K562 (cell line): Measurements from ENCODE around the gene MAP7D1. TPM values are rescaled to one million over a fixed set of nuclear protein-coding genes. Genes with fewer than 3 reads are reported as not detected.

Source experiments
- ARID1B ChIP-seq: fragments of 450-650 bp; IDR thresholded peaks from 2 replicates; pipeline ENCODE4 v1.6.1; 2016; ENCODE audit warnings: antibody characterized with exemption, mild to moderate bottlenecking, inconsistent platforms
- ATF7 ChIP-seq: fragments of 450-650 bp; IDR thresholded peaks from 2 replicates; pipeline ENCODE4 v1.7.1; 2014; ENCODE audit warnings: mild to moderate bottlenecking, moderate library complexity
- CBX1 ChIP-seq: sonication (generic); IDR thresholded peaks from 2 replicates; pipeline ENCODE4 v1.6.1; 2016; ENCODE audit warnings: antibody characterized with exemption, low read depth, mild to moderate bottlenecking
- CLOCK ChIP-seq: fragments of 250-450 bp; sonication (Bioruptor Pico); IDR thresholded peaks from 2 replicates; pipeline ENCODE4 v1.4.0; 2020; ENCODE audit warnings: mild to moderate bottlenecking, moderate library complexity, borderline replicate concordance
- CXXC5 ChIP-seq: fragments of 250-450 bp; sonication (Bioruptor Pico); IDR thresholded peaks from 2 replicates; pipeline ENCODE4 v1.8.0; 2022; ENCODE audit warnings: inconsistent platforms, mild to moderate bottlenecking, moderate library complexity
- DPF2 ChIP-seq: fragments of 450-650 bp; IDR thresholded peaks from 2 replicates; pipeline ENCODE4 v1.6.1; 2016
- EHMT2 ChIP-seq: fragments of 450-650 bp; IDR thresholded peaks from 2 replicates; pipeline ENCODE4 v1.6.1; 2018; ENCODE audit warnings: antibody characterized with exemption
- FOXJ2 ChIP-seq: fragments of 200-800 bp; sonication (Bioruptor generic); IDR thresholded peaks from 2 replicates; pipeline ENCODE4 v1.6.1; 2016; ENCODE audit warnings: missing genetic modification characterization, missing compliant biosample characterization
- GTF2B ChIP-seq: IDR thresholded peaks from 2 replicates; pipeline ENCODE4 v1.6.1; 2011; ENCODE audit not compliant: insufficient read length; ENCODE audit errors: extremely low read depth
- KLF13 ChIP-seq: fragments of 450-650 bp; IDR thresholded peaks from 2 replicates; pipeline ENCODE4 v1.6.1; 2016; ENCODE audit warnings: missing genetic modification characterization, low read depth, mild to moderate bottlenecking, missing compliant biosample characterization, moderate library complexity, borderline replicate concordance
- KLF16 ChIP-seq: IDR thresholded peaks from 2 replicates; pipeline ENCODE4 v1.6.1; 2016; ENCODE audit warnings: antibody characterized with exemption
- LCOR ChIP-seq: sonication (generic); formaldehyde crosslinking; IDR thresholded peaks from 2 replicates; pipeline ENCODE4 v1.8.0; 2022; ENCODE audit warnings: mild to moderate bottlenecking, missing genetic modification reagents
- PURB ChIP-seq: sonication (generic); formaldehyde crosslinking; IDR thresholded peaks from 2 replicates; pipeline ENCODE4 v1.9.0; 2021; ENCODE audit warnings: low read depth, mild to moderate bottlenecking, missing genetic modification reagents
- RB1 ChIP-seq: fragments of 450-650 bp; IDR thresholded peaks from 2 replicates; pipeline ENCODE4 v1.6.1; 2017; ENCODE audit warnings: low read depth, mild to moderate bottlenecking
- RCOR1 ChIP-seq, 2 experiments: IDR thresholded peaks; 2 replicates each; pipeline ENCODE4 v1.6.1; 2012; ENCODE audit warnings: low read depth in 2 of 2, low read length in 2 of 2, borderline replicate concordance in 1 of 2, improper control_type of control experiment in 1 of 2
- RFX1 ChIP-seq: fragments of 450-650 bp; IDR thresholded peaks from 2 replicates; pipeline ENCODE4 v1.6.1; 2016; ENCODE audit warnings: mild to moderate bottlenecking, moderate library complexity
- SNIP1 ChIP-seq: fragments of 450-650 bp; IDR thresholded peaks from 2 replicates; pipeline ENCODE4 v1.7.1; 2017; ENCODE audit warnings: low read depth, mild to moderate bottlenecking
- SOX6 ChIP-seq: fragments of 450-650 bp; IDR thresholded peaks from 2 replicates; pipeline ENCODE4 v1.6.1; 2014; ENCODE audit warnings: mild to moderate bottlenecking
- SRSF1 ChIP-seq: fragments of 200-400 bp; formaldehyde crosslinking; IDR thresholded peaks from 2 replicates; pipeline ENCODE4 v1.6.1; 2017; ENCODE audit warnings: mild to moderate bottlenecking, low read depth, low read length, moderate library complexity
- TCF7 ChIP-seq: sonication (generic); IDR thresholded peaks from 2 replicates; pipeline ENCODE4 v1.6.1; 2016; ENCODE audit warnings: antibody characterized with exemption, borderline replicate concordance
- TCFL5 ChIP-seq: fragments of 250-450 bp; sonication (Bioruptor Pico); conservative IDR thresholded peaks from 2 replicates; pipeline ENCODE4 v1.6.1; 2021; ENCODE audit warnings: mild to moderate bottlenecking, moderate library complexity, matching md5 sums
- TEAD1 ChIP-seq, 2 experiments: fragments of 450-650 bp in 1 of 2; sonication (generic) in 1 of 2; formaldehyde crosslinking; IDR thresholded peaks; 2 replicates each; pipeline versions ENCODE4 v1.4.0 to v1.8.0; 2020 to 2022; ENCODE audit warnings: mild to moderate bottlenecking in 2 of 2, missing genetic modification reagents in 1 of 2
- THRA ChIP-seq: fragments of 450-650 bp; IDR thresholded peaks from 2 replicates; pipeline ENCODE4 v1.6.1; 2017; ENCODE audit warnings: mild to moderate bottlenecking, moderate library complexity
- ZNF121 ChIP-seq: sonication (generic); formaldehyde crosslinking; conservative IDR thresholded peaks from 2 replicates; pipeline ENCODE4 v1.8.0; 2022; ENCODE audit warnings: missing genetic modification reagents
- polyA plus RNA-seq, 8 experiments: library from polyadenylated mRNA; depleted of rRNA in 4 of 8; stranded (reverse) in 5 of 8; unstranded in 3 of 8; fragments of >200 nt; fragmentation: Nextera tagmentation in 2 of 8; fragmentation: Illumina TruSeq in 1 of 8; extraction: Ambion mirVana in 2 of 8; extraction: Trizol in 1 of 8; gene quantifications; 2 replicates each; pipeline versions ENCODE4 v1.2.1 to v1.2.3, GENCODE V29; 2011 to 2014; ENCODE audit warnings: inconsistent platforms in 1 of 8, missing spikeins in 1 of 8
- total RNA-seq, 7 experiments: library from RNA; depleted of rRNA in 6 of 7; stranded (reverse); fragments of >200 nt in 6 of 7; fragmentation: Illumina TruSeq in 2 of 7; extraction: Trizol in 2 of 7; gene quantifications; 2 replicates each; pipeline versions ENCODE4 v1.2.1 to v1.2.3, GENCODE V29; 2011 to 2021; ENCODE audit warnings: low replicate concordance in 1 of 7
- TF ChIP-seq, protein P1 (sequence below): sonication (generic); formaldehyde crosslinking; IDR thresholded peaks from 2 replicates; pipeline ENCODE4 v1.8.0; 2022; ENCODE audit warnings: mild to moderate bottlenecking, missing genetic modification reagents

The MAP7D1 gene
- total and polyA plus RNA-seq, 9 of the 15 experiments (the other 6 are each of a cell fraction or from before 2014, with no cell fraction given) = 3.6 to 108 (median 34.5) TPM

DNA sequence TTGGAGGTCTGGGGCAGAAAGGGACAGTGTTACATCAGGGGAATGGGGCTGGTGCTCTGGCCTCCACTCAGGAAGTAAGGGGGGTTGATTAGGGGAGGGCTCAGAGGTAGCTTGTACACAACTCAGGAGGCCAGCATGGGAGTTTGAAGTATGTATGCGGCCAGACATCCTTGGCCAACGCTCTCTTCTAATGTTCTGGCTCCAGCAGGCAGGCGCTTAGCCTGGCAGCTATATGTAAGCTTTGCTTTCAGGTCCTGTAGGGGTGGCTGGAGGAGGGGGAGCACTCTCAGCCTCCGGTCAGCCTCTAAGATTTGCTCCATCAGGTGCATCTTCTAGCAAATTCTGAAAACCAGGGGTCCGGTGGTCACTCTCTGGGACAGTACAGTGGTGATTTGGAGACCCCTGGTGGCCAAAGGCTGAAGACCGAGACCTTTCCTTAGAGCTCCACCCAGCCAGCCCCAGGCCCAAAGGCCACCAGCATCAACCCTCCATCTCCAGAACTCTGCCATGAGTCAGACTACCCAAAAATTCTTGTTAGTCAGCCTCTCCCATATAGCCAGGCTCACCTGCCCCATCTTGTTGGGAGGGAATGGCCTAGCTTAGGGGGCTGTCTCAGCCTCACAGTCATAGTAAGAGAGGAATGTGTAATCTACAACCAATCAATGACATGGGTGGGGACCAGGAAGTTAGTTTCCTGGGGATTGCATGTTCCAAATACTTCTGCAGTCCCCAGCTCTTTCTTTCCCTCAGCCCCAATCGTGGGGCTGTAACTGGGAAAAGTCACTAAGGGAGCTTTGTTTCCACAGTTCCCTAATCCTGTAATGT lies 21.2 kb upstream of the MAP7D1 start (continued):
- TF ChIP-seq CLOCK (CRISPR knock-in tag) (no peak), RB1 (peak; percentile 22; the same call in 1 of the 2 replicates), PURB (no peak), RFX1 (no peak), LCOR (peak; percentile 98), ARID1B (no peak), ATF7 (peak; percentile 70; the same call in 1 of the 2 replicates), SRSF1 (no peak), ZNF121 (CRISPR knock-in tag) (no peak), EHMT2 (peak; percentile 13; the same call in 1 of the 2 replicates), TEAD1 (CRISPR knock-in tag; IDR thresholded peaks at IDR 0.05) (peak in 1 of 2 experiments; percentile 89; a peak in 2 of 4 replicates), RCOR1 (IDR thresholded peaks at IDR 0.05; ENCODE audit: borderline replicate concordance in 1 of 2, low read depth in 2 of 2, low read length in 2 of 2) (peak in 1 of 2 experiments; percentile 45; a peak in 1 of 4 replicates), CXXC5 (CRISPR knock-in tag) (no peak), FOXJ2 (tag) (no peak), CBX1 (no peak), DPF2 (peak; percentile 66; the same call in 1 of the 2 replicates), GTF2B (no peak), SNIP1 (no peak), KLF16 (0 out of 2 replicates have a peak, but pooled peaks have one; percentile 41), TCF7 (no peak), TCFL5 (CRISPR knock-in tag) (no peak), THRA (no peak), KLF13 (tag) (no peak), SOX6 (0 out of 2 replicates have a peak, but pooled peaks have one; percentile 24)
- TF ChIP-seq, protein P1, sequence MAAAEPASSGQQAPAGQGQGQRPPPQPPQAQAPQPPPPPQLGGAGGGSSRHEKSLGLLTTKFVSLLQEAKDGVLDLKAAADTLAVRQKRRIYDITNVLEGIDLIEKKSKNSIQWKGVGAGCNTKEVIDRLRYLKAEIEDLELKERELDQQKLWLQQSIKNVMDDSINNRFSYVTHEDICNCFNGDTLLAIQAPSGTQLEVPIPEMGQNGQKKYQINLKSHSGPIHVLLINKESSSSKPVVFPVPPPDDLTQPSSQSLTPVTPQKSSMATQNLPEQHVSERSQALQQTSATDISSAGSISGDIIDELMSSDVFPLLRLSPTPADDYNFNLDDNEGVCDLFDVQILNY = no peak
